Mesodermal cell (in vitro differentiated cells): ENCODE measurements around the gene CD19.

Source experiments
- H3K27ac ChIP-seq: 2 replicates; pipeline ENCODE4 v1.7.0; 2013; ENCODE audit warnings: mild to moderate bottlenecking, low read depth, low read length, moderate library complexity; ENCODE audit not compliant: severe bottlenecking
- H3K36me3 ChIP-seq: 2 replicates; pipeline ENCODE4 v1.7.1; 2013; ENCODE audit warnings: mild to moderate bottlenecking, low read length, moderate library complexity; ENCODE audit not compliant: control insufficient read depth, insufficient read depth
- H3K4me1 ChIP-seq: one replicate; pipeline ENCODE4 v1.7.1; 2013; ENCODE audit warnings: mild to moderate bottlenecking, low read length; ENCODE audit not compliant: insufficient read depth, control insufficient read depth, poor library complexity, severe bottlenecking
- H3K4me3 ChIP-seq: 2 replicates; pipeline ENCODE4 v1.7.0; 2013; ENCODE audit warnings: low read length, control low read depth, mild to moderate bottlenecking; ENCODE audit not compliant: insufficient read depth, poor library complexity, severe bottlenecking; ENCODE audit errors: extremely low read depth
- H3K9me3 ChIP-seq: 2 replicates; pipeline ENCODE4 v1.7.1; 2013; ENCODE audit warnings: mild to moderate bottlenecking, low read length, moderate library complexity; ENCODE audit not compliant: control insufficient read depth
- WGBS, 2 experiments: methylation state at CpG; one replicate each; pipeline ENCODE4 v1.1.5; 2013; ENCODE audit warnings: missing lambda C conversion rate in 2 of 2; ENCODE audit not compliant: insufficient coverage in 2 of 2; 5-methylcytosine and 5-hydroxymethylcytosine counted together

Gene CD19

DNA sequence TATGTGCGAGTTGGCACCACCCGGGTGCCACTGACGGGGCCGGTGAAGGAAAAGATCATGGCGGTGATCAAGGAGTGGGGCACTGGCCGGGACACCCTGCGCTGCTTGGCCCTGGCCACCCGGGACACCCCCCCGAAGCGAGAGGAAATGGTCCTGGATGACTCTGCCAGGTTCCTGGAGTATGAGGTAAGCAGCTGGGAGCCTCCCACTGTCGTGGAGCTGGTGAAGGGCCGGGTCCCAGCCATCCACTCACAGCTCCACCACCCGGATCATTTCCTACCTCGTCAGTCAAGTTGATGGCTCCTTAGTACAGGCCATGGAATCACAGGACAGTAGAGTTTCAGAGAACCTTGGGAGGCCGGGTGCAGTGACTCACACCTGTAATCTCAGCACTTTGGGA is 33.5 kb upstream of the CD19 start:
- Histone ChIP-seq H3K9me3 (no peaks in the 10 kb centered on the region), H3K27ac (no peak overlapping the region), H3K4me3 (no peak overlapping the region), H3K4me1 (peaks cover 4% of the 10 kb centered on the region), H3K36me3 (no peaks in the 10 kb centered on the region)
- WGBS, 2 experiments, result 88 to 90% methylated on average over 12 to 14 of the region's 15 CpGs

DNA sequence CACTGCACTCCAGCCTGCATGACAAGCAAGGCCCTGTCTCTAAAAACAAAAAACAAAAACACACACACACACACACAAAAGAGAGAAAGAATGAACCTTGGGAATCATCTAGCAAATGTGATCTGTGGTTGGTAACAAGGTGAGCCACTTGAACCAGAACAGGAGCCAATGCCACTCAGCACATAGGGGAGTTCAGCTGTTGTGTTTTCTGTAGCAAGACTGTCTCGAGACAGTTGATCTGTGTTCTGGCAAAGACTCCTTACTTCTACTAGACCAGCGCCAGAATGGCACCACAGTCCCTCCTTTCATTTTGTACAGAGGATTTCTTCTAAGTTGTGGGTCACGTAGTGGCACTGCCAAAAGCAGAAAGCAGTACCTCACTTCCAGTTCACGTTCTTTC is 32.8 kb upstream of the CD19 start:
- 100% methylated on average over 2 to 3 of the region's 4 CpGs for WGBS, 2 experiments

DNA sequence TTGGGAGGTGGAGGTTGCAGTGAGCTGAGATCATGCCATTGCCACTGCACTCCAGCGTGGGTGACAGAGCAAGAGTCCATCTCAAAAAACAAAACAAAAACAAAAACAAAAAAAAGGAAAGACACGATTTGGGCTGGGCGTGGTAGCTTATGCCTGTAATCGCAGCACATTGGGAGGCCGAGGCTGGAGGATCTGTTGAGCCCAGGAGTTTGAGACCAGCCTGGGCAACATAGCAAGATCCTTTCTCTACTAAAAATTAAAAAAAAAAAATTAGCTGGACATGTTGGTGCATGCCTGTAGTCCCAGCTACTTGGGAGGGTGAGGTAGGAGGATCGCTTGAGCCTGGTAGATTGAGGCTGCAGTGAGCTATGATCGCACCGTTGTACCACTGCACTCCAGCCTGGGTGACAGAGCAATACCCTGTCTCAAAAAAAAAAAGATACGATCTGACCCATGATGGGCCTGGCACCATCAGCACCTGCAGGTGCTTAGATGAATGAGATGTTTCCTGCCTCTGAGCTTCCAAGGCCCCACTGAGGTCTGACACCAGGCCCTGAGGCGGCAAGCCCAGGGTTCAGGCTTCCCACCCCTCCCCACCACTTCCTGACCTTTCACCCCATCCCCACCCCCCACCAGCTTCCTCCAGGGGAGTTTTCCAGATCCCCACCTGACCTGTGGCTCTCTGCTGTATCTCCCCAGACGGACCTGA is 31.7 kb upstream of the CD19 start:
- H3K36me3 ChIP-seq, result no peaks in the 10 kb centered on the region
- 95 to 97% methylated on average over 7 to 8 of the region's 11 CpGs for WGBS, 2 experiments
- H3K27ac ChIP-seq, result no peak overlapping the region
- H3K4me1 ChIP-seq, result peaks cover 4% of the 10 kb centered on the region
- H3K4me3 ChIP-seq, result no peak overlapping the region
- no peaks in the 10 kb centered on the region for H3K9me3 ChIP-seq

More for the DNA sequence above, 32.8 kb upstream of the CD19 start:
- Histone ChIP-seq H3K36me3 (no peaks in the 10 kb centered on the region), H3K4me3 (no peak overlapping the region), H3K27ac (no peak overlapping the region), H3K4me1 (peaks cover 4% of the 10 kb centered on the region), H3K9me3 (no peaks in the 10 kb centered on the region)

DNA sequence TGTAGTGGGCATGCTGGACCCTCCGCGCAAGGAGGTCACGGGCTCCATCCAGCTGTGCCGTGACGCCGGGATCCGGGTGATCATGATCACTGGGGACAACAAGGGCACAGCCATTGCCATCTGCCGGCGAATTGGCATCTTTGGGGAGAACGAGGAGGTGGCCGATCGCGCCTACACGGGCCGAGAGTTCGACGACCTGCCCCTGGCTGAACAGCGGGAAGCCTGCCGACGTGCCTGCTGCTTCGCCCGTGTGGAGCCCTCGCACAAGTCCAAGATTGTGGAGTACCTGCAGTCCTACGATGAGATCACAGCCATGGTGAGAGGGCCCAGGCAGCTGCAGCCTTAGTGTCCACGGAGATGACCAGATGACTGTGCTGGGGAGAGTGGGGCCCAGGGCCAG is 31.2 kb upstream of the CD19 start:
- H3K4me1 ChIP-seq, result peaks cover 4% of the 10 kb centered on the region
- no peak overlapping the region for H3K4me3 ChIP-seq
- 93 to 96% methylated on average over 25 of the region's 25 CpGs for WGBS, 2 experiments
- H3K9me3 ChIP-seq, result no peaks in the 10 kb centered on the region
- H3K36me3 ChIP-seq, result no peaks in the 10 kb centered on the region
- H3K27ac ChIP-seq, result no peak overlapping the region

DNA sequence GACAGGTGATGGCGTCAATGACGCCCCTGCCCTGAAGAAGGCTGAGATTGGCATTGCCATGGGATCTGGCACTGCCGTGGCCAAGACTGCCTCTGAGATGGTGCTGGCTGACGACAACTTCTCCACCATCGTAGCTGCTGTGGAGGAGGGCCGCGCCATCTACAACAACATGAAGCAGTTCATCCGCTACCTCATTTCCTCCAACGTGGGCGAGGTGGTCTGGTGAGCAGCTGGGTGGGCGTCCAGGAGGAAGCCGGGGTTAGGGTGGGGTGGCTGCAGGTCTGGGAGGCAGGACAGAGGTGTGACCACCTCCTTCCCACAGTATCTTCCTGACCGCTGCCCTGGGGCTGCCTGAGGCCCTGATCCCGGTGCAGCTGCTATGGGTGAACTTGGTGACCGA is 29.9 kb upstream of the CD19 start:
- WGBS, 2 experiments, result 88 to 94% methylated on average over 5 to 8 of the region's 15 CpGs
- peaks cover 4% of the 10 kb centered on the region for H3K4me1 ChIP-seq
- no peak overlapping the region for H3K4me3 ChIP-seq
- H3K27ac ChIP-seq, result no peak overlapping the region
- no peaks in the 10 kb centered on the region for H3K9me3 ChIP-seq
- no peaks in the 10 kb centered on the region for H3K36me3 ChIP-seq

DNA sequence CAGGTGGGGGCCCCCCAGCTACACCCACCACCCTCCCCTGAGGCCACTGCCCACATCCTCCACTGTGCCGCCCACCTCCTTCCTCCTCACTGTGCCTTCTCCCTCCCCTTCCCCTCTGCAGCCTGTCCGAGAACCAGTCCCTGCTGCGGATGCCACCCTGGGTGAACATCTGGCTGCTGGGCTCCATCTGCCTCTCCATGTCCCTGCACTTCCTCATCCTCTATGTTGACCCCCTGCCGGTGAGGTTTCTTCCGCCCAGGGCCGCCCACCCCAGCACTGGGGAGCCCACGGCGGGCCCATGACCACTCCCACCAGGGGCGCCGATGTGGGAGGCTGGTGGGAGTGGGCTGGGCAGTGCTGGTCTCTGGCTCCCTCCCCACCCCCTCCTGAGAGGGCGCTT is 28.9 kb upstream of the CD19 start:
- no peaks in the 10 kb centered on the region for H3K9me3 ChIP-seq
- H3K27ac ChIP-seq, result no peak overlapping the region
- 79 to 92% methylated on average over 3 to 4 of the region's 11 CpGs for WGBS, 2 experiments

DNA sequence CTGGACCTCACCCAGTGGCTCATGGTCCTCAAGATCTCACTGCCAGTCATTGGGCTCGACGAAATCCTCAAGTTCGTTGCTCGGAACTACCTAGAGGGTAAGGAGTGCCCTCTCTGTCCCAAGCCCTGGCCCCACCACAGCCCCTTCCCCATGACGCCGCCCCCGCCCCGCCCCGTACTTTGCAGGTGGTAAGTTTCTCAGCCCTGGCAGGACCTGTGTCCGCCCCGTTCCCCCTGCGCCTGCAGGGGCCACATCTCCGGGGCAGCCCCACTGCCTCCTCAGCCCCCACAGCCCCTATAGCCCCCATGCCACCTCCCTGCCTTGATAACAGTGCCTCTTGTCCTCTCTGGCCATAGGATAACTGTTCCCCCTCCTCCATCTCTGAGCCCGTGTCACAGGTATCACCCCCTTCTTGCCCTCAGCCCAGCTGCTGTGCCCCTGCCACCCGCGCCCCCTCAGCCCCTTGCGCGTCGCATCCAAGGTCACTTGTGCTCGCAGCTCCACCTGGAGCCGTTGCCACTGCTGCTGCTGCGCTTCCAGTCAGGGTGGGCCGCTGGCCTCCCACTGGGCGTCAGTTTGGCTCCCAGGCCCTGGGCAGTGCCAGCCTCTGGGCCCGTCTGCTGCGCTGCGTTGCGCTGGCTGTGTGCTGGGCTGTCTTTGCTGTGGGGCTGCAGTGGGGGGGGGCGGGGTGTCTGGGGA is 28.3 kb upstream of the CD19 start:
- H3K4me3 ChIP-seq, result no peak overlapping the region
- H3K4me1 ChIP-seq, result no peaks in the 10 kb centered on the region
- 94 to 96% methylated on average over 16 to 24 of the region's 29 CpGs for WGBS, 2 experiments
- no peak overlapping the region for H3K27ac ChIP-seq
- peaks cover 6% of the 10 kb centered on the region for H3K36me3 ChIP-seq
- no peaks in the 10 kb centered on the region for H3K9me3 ChIP-seq

More for the DNA sequence above, 28.9 kb upstream of the CD19 start:
- Histone ChIP-seq H3K4me1 (peaks cover 3% of the 10 kb centered on the region), H3K36me3 (no peaks in the 10 kb centered on the region), H3K4me3 (no peak overlapping the region)

DNA sequence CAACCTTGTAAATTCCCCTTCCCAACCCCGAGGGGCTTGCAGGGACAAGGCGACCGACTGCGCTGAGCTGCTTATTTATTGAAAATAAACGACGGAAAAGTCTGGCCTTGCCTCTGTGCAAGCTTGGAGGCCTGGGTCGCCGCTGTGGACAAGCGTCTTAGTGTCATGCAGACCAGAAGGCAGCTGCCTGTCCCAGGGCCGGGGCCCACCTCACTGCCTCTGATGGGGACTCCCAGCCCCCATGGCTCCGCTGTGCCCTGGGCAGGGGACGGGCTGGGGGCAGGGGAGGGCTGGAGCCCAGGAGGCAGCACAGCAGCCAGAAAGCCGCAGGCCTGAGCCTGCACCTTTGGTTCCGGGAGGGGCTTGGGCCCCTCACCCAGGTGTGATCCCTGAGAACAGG is 27.4 kb upstream of the CD19 start:
- 94 to 99% methylated on average over 13 to 14 of the region's 14 CpGs for WGBS, 2 experiments
- Histone ChIP-seq H3K4me3 (no peak overlapping the region), H3K9me3 (no peaks in the 10 kb centered on the region), H3K4me1 (no peaks in the 10 kb centered on the region), H3K36me3 (peaks cover 6% of the 10 kb centered on the region), H3K27ac (no peak overlapping the region)

DNA sequence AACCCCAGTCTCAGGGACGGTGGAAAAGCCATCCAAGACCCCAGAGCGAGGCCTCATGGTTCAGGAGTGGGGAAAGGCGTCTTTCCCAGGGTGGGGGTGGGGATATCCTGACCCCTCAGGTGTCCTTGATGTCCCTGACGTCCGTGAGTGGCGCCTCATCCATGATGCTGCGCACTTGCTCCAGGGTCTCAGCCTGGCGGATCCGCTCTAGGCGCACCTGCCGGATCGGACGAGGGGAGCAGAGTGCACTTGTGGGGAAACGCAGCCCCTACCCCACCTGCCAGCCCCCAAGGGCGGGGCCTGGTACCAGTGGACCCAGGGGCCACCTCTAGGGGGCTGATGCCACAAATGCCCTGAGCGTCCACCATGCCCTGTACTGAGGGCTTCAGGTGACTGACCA is 26.9 kb upstream of the CD19 start:
- Histone ChIP-seq H3K4me3 (no peak overlapping the region), H3K4me1 (no peaks in the 10 kb centered on the region), H3K27ac (no peak overlapping the region), H3K36me3 (peaks cover 6% of the 10 kb centered on the region), H3K9me3 (no peaks in the 10 kb centered on the region)
- 94 to 98% methylated on average over 12 to 15 of the region's 16 CpGs for WGBS, 2 experiments

DNA sequence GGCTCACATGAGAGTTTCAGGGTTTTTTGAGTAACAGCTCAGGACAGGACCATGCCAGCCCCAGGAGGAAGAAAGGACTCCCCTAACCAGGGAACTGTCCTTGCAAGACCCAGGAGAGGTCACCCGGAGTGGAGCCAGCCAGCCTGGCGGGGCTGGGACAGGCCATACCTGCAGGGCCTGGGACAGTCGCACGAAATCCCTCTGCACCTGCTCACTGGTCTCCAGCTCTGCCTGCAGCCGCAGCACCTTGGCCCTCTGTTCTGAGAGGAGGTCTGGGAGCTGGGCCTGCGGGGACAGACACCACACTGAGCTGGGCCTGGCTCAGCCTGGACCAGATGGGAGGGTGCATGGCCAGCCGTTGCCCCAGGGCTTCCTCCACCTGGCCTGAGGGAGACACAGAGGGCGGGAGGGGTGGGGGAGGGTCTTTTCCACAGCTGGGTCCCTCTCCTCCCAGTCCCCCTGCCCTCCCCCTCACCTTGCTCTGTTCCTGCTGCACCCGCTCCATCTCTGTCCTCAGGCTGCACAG is 26.5 kb upstream of the CD19 start:
- H3K4me3 ChIP-seq, result no peak overlapping the region
- H3K4me1 ChIP-seq, result no peaks in the 10 kb centered on the region
- 74 to 94% methylated on average over 3 to 5 of the region's 9 CpGs for WGBS, 2 experiments
- no peak overlapping the region for H3K27ac ChIP-seq
- H3K36me3 ChIP-seq, result peaks cover 8% of the 10 kb centered on the region
- H3K9me3 ChIP-seq, result no peaks in the 10 kb centered on the region
